HG02852 (cell line): ENCODE data around the gene TANC1.

Experiments used
- ATAC-seq: cut with Tn5 transposase; IDR thresholded peaks from one replicate; pipeline ENCODE4 v1.9.1; 2021; ENCODE audit warnings: mild to moderate bottlenecking, moderate library complexity; ENCODE audit not compliant: unreplicated experiment

The TANC1 gene

GRCh38 chr2:159053161-159054031 is 85.0 kb downstream of the TANC1 start:
- ATAC-seq = no peak

GRCh38 chr2:159054032-159054334 is 85.5 kb downstream of the TANC1 start:
- ATAC-seq = no peak

GRCh38 chr2:159054985-159055384 is 86.5 kb downstream of the TANC1 start:
- ATAC-seq = no peak

- ATAC-seq = no peak
These were observed 92.1 kb downstream of the TANC1 start for GRCh38 chr2:159060518-159060917.

- ATAC-seq = no peak
These were observed 95.2 kb downstream of the TANC1 start for GRCh38 chr2:159063677-159064076.

GRCh38 chr2:159064446-159065301 is 96.2 kb downstream of the TANC1 start:
- no peak for ATAC-seq

GRCh38 chr2:159065313-159065712 is 96.9 kb downstream of the TANC1 start:
- ATAC-seq = no peak

- no peak for ATAC-seq
These were observed 97.5 kb downstream of the TANC1 start for GRCh38 chr2:159065891-159066290.

- ATAC-seq = no peak
These were observed 98.2 kb downstream of the TANC1 start for GRCh38 chr2:159066541-159067156.

GRCh38 chr2:159067971-159068370 is 99.5 kb downstream of the TANC1 start:
- ATAC-seq = no peak

- no peak for ATAC-seq
These were observed 100.8 kb downstream of the TANC1 start for GRCh38 chr2:159069229-159069628.

GRCh38 chr2:159070235-159070634 is 101.8 kb downstream of the TANC1 start:
- ATAC-seq = no peak

GRCh38 chr2:159071190-159071915 is 102.9 kb downstream of the TANC1 start:
- ATAC-seq = no peak

- ATAC-seq = no peak
These were observed 104.4 kb downstream of the TANC1 start for GRCh38 chr2:159072795-159073194.

- ATAC-seq = no peak
These were observed 104.8 kb downstream of the TANC1 start for GRCh38 chr2:159073256-159073655.

GRCh38 chr2:159074605-159075004 is 106.2 kb downstream of the TANC1 start:
- no peak for ATAC-seq

- no peak for ATAC-seq
These were observed 107.3 kb downstream of the TANC1 start for GRCh38 chr2:159075727-159076126.

GRCh38 chr2:159076241-159076640 is 107.8 kb downstream of the TANC1 start:
- no peak for ATAC-seq

- no peak for ATAC-seq
These were observed 109.4 kb downstream of the TANC1 start for GRCh38 chr2:159077869-159078268.

- ATAC-seq = no peak
These were observed 110.0 kb downstream of the TANC1 start for GRCh38 chr2:159078443-159078842.

GRCh38 chr2:159080641-159081040 is 112.2 kb downstream of the TANC1 start:
- no peak for ATAC-seq
